Breast epithelium (tissue), 4 donors: ENCODE data around the gene LONP2. TPM values are rescaled to one million over a fixed set of nuclear protein-coding genes. Genes with fewer than 3 reads are reported as not detected.

ENCODE experiments used
- DNase-seq, 2 donors: peaks; one replicate each; pipeline ENCODE4 v3.0.0-alpha.2; 2019; ENCODE audit warnings: low spot score in 2 of 2
- H3K27ac ChIP-seq, 2 donors: fragments of 200-600 bp; sonication (generic) in 1 of 2; one replicate each; pipeline ENCODE4 v1.5.1; 2016 to 2019; ENCODE audit warnings: mild to moderate bottlenecking in 1 of 2
- H3K27me3 ChIP-seq, 2 donors: fragments of 200-600 bp; sonication (generic) in 1 of 2; one replicate each; pipeline versions ENCODE4 v1.5.1 to v1.6.0; 2017 to 2019; ENCODE audit warnings: control low read depth in 1 of 2, mild to moderate bottlenecking in 1 of 2
- H3K36me3 ChIP-seq: fragments of 200-600 bp; one replicate; pipeline ENCODE4 v1.5.1; 2019
- H3K4me1 ChIP-seq, 2 donors: fragments of 200-600 bp; sonication (generic); one replicate each; pipeline ENCODE4 v1.5.1; 2016 to 2019; ENCODE audit warnings: control low read depth in 1 of 2
- H3K4me3 ChIP-seq, 3 donors: fragments of 200-600 bp; sonication (generic); 1 replicate in 2 of 3; 2 replicates in 1 of 3; pipeline ENCODE4 v1.5.1; 2016 to 2019; ENCODE audit warnings: mild to moderate bottlenecking in 3 of 3, moderate library complexity in 2 of 3
- H3K9me3 ChIP-seq, 2 donors: fragments of 200-600 bp; sonication (generic) in 1 of 2; one replicate each; pipeline ENCODE4 v1.5.1; 2016 to 2019; ENCODE audit warnings: control low read depth in 1 of 2
- CTCF ChIP-seq, 3 donors: fragments of 450-650 bp; IDR thresholded peaks; one replicate each; pipeline ENCODE4 v1.5.1; 2016 to 2017; ENCODE audit warnings: antibody characterized with exemption in 3 of 3, mild to moderate bottlenecking in 3 of 3, moderate library complexity in 3 of 3
- POLR2A ChIP-seq: fragments of 450-650 bp; IDR thresholded peaks from one replicate; pipeline ENCODE4 v1.6.1; 2016; ENCODE audit warnings: antibody characterized with exemption, mild to moderate bottlenecking, moderate library complexity
- POLR2AphosphoS5 ChIP-seq, 3 donors: sonication (generic); formaldehyde crosslinking; IDR thresholded peaks; one replicate each; pipeline ENCODE4 v1.6.1; 2017; ENCODE audit warnings: antibody characterized with exemption in 3 of 3
- intact Hi-C: fragments of 100-400 bp; cut with DNase I; formaldehyde crosslinking; loops from one replicate; pipeline ENCODE4 v1.15.1; 2023; ENCODE audit warnings: low total_unique reads
- total RNA-seq, 3 donors: library from RNA; depleted of rRNA; stranded (reverse); fragments of >200 nt; gene quantifications; one replicate each; pipeline ENCODE4 v1.1.0, GENCODE V29; 2016

Gene LONP2
- total RNA-seq, 3 donors from 2014 or later = 66.6 to 106 (median 98.9) TPM

DNA sequence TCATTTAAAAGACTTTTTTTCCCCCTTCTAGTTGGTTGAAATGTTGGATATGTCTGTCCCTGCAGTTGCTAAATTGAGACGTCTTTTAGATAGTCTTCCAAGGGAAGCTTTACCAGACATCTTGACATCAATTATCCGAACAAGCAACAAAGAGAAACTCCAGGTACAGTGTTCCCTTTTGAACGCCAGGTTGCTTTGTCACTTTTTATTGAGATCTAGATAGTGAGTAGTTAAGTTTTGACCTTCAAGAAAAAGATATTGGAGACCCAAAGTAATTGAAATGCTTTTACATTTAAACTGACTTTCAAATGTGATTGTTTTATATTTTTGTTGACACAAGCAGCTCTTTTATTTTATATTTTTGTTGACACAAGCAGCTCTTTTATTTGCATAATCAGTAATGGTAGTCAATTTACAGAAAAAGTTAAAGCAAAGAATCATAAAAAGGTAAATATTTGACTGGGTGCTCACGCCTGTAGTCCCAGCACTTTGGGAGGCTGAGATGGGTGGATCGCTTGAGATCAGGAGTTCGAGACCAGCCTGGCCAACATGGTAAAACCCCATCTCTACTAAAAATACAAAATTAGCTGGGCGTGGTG is 12.6 kb downstream of the LONP2 start:
- Histone ChIP-seq H3K27me3 (no peaks in the 10 kb centered on the region), H3K36me3 (no peaks in the 10 kb centered on the region), H3K9me3 (no peaks in the 10 kb centered on the region), H3K27ac (no peak overlapping the region), H3K4me3 (no peak overlapping the region), H3K4me1 (no peaks in the 10 kb centered on the region)
- no peak for DNase-seq
- intact Hi-C loops = no loop called here
- TF ChIP-seq CTCF (IDR thresholded peaks at IDR 0.05) (no peak), POLR2A (no peak), POLR2AphosphoS5 (IDR thresholded peaks at IDR 0.05) (no peak)

DNA sequence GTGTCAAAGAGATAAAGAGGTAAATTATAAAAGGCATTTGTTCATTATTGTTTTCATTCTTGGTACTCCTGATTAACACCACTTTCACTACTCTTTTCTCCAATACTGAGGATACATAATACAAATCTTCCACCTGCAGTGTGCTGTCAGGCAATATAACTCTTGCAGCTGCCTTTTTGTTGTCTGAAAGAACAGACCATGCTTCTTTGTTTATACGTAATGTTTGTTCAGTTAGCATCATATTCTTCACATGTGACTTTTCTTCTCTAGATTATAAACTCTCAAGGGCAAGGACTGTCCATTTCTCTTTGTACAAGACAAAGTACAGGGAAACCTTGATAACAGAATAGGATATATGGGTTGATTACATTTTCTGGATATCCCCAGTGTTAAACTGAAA is 17.5 kb downstream of the LONP2 start:
- DNase-seq = no peak
- no peaks in the 10 kb centered on the region for H3K9me3 ChIP-seq
- H3K4me3 ChIP-seq = no peak overlapping the region
- H3K27me3 ChIP-seq = no peaks in the 10 kb centered on the region
- H3K27ac ChIP-seq = no peak overlapping the region
- H3K36me3 ChIP-seq = peaks cover 4% of the 10 kb centered on the region
- no peak for TF ChIP-seq POLR2A
- TF ChIP-seq POLR2AphosphoS5 (IDR thresholded peaks at IDR 0.05) = no peak
- TF ChIP-seq CTCF (IDR thresholded peaks at IDR 0.05) = no peak
- H3K4me1 ChIP-seq = no peaks in the 10 kb centered on the region
- intact Hi-C loops = loop anchor here (10.0 kb wide), 1 partner anchor 1603 kb away; no protein-coding TSS in a partner anchor

DNA sequence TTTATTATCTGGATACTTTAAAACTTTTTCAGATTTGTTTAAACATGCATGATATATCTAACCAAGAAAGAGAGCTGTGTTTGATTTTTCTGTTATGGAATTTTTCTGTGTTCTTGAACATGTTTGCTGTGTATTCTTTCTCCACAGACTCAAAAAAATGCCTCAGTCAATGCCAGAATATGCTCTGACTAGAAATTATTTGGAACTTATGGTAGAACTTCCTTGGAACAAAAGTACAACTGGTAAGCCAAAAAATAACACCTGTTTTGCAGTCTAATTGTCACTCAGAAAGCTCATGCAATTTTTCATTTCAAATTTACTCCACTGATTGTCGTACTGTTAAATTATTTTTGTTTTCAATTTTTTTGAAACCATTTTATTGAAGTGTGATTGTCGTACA is 18.5 kb downstream of the LONP2 start:
- no peaks in the 10 kb centered on the region for H3K27me3 ChIP-seq
- H3K4me1 ChIP-seq = no peaks in the 10 kb centered on the region
- H3K36me3 ChIP-seq = peaks cover 4% of the 10 kb centered on the region
- no peak for DNase-seq
- TF ChIP-seq POLR2A (no peak), CTCF (IDR thresholded peaks at IDR 0.05) (no peak), POLR2AphosphoS5 (IDR thresholded peaks at IDR 0.05) (no peak)
- intact Hi-C loops = loop anchor here (10.0 kb wide), 1 partner anchor 1602 kb away; no protein-coding TSS in a partner anchor
- H3K9me3 ChIP-seq = no peaks in the 10 kb centered on the region
- H3K4me3 ChIP-seq = no peak overlapping the region
- no peak overlapping the region for H3K27ac ChIP-seq

- no peaks in the 10 kb centered on the region for H3K27me3 ChIP-seq
- H3K4me1 ChIP-seq = peaks cover 0 to 3% of the 10 kb centered on the region in 2 donors
- H3K4me3 ChIP-seq = no peak overlapping the region
- TF ChIP-seq CTCF (IDR thresholded peaks at IDR 0.05) (no peak), POLR2AphosphoS5 (IDR thresholded peaks at IDR 0.05) (no peak), POLR2A (no peak)
- intact Hi-C loops = loop anchor here (10.0 kb wide), 1 partner anchor 1596 kb away; no protein-coding TSS in a partner anchor
- H3K9me3 ChIP-seq = no peaks in the 10 kb centered on the region
- DNase-seq = no peak
- no peak overlapping the region for H3K27ac ChIP-seq
- no peaks in the 10 kb centered on the region for H3K36me3 ChIP-seq
Measured at GRCh38 chr16:48269011-48269410, 24.9 kb downstream of the LONP2 start.

DNA sequence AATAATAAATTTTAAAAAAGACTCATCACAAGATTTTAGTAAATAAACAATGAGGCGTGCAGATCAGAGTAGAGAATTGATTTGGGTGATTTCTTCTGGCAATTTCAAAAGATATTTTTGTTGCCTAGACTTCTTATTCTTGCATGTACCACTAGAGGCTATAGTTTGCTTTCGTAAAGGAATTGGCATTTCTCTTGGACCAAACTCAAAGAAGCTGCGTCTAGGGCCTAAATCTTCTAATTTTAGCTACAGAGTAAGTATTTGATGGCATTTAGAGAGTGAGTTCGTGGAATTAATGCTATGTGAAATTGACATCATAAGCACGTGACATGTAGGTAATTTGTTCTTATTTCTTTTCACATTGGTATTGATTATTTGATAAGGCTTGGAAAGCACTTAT is 27.6 kb downstream of the LONP2 start:
- peak overlapping the region in 1 of 2 donors; percentile 91 for H3K27ac ChIP-seq
- H3K4me3 ChIP-seq = no peak overlapping the region
- H3K4me1 ChIP-seq = peaks cover 0 to 3% of the 10 kb centered on the region in 2 donors
- no peaks in the 10 kb centered on the region for H3K27me3 ChIP-seq
- TF ChIP-seq POLR2AphosphoS5 (IDR thresholded peaks at IDR 0.05) = no peak
- TF ChIP-seq CTCF (IDR thresholded peaks at IDR 0.05) = no peak
- TF ChIP-seq POLR2A = no peak
- no peaks in the 10 kb centered on the region for H3K9me3 ChIP-seq
- DNase-seq = no peak
- intact Hi-C loops = no loop called here
- no peaks in the 10 kb centered on the region for H3K36me3 ChIP-seq
